IMR-90 (cell line): Measurements from ENCODE around the gene SSPN. TPM values are rescaled to one million over a fixed set of nuclear protein-coding genes. Genes with fewer than 3 reads are reported as not detected.

ENCODE experiments used
- ATAC-seq: fragments of 200-7000 bp; cut with Tn5 transposase; 2 replicates; pipeline ENCODE4 v1.9.1; 2020; ENCODE audit warnings: low read depth, mild to moderate bottlenecking, moderate library complexity
- BruUV-seq: library from RNA; stranded (reverse); fragments of 400-500 nt; replicated peaks from 2 replicates; lab custom pipeline; 2021; lab: Mats Ljungman, UMichigan
- CTCF ChIA-PET: fragments of 300-600 bp; formaldehyde crosslinking; extraction: SDS; loops from one replicate; lab custom pipeline; 2021; ENCODE audit warnings: antibody characterized with exemption; lab: Yijun Ruan, JAX
- POLR2A ChIA-PET: fragments of 300-600 bp; sonication (Branson Sonifier 250); formaldehyde crosslinking; loops from one replicate; lab custom pipeline; 2022; ENCODE audit warnings: antibody characterized with exemption; ENCODE audit not compliant: unreplicated experiment; lab: Charles Lee
- DNase-seq: peaks from one replicate; pipeline ENCODE4 v3.0.0; 2013
- H2AFZ ChIP-seq: replicated peaks from 2 replicates; pipeline ENCODE3; 2013; ENCODE audit warnings: low read length, mild to moderate bottlenecking; ENCODE audit not compliant: poor library complexity
- H2AK5ac ChIP-seq: 2 replicates; pipeline ENCODE4 v1.6.1; 2013; ENCODE audit warnings: low read depth, low read length, inconsistent platforms
- H2AK9ac ChIP-seq: replicated peaks from 2 replicates; pipeline ENCODE3; 2013; ENCODE audit warnings: mild to moderate bottlenecking, low read depth, low read length, moderate library complexity; ENCODE audit not compliant: poor library complexity
- H2BK120ac ChIP-seq: 2 replicates; pipeline ENCODE4 v1.6.1; 2013; ENCODE audit warnings: low read depth, low read length, inconsistent platforms
- H2BK15ac ChIP-seq: 3 replicates; pipeline ENCODE4 v1.6.1; 2013; ENCODE audit warnings: low read depth, low read length, inconsistent platforms
- H2BK20ac ChIP-seq: 2 replicates; pipeline ENCODE4 v1.6.1; 2013; ENCODE audit warnings: low read depth, mild to moderate bottlenecking, inconsistent platforms, low read length, moderate library complexity
- H2BK5ac ChIP-seq: 2 replicates; pipeline ENCODE4 v1.6.1; 2013; ENCODE audit warnings: mild to moderate bottlenecking, low read depth, low read length, inconsistent platforms; ENCODE audit not compliant: poor library complexity, severe bottlenecking
- H3K14ac ChIP-seq: replicated peaks from 2 replicates; pipeline ENCODE4 v1.6.1; 2013; ENCODE audit warnings: low read depth, low read length, inconsistent platforms
- H3K18ac ChIP-seq: 2 replicates; pipeline ENCODE4 v1.6.1; 2013; ENCODE audit warnings: low read depth, low read length, control low read depth
- H3K23ac ChIP-seq: 2 replicates; pipeline ENCODE4 v1.6.1; 2013; ENCODE audit warnings: low read depth, low read length, inconsistent platforms
- H3K27ac ChIP-seq: 2 replicates; pipeline ENCODE4 v1.5.1; 2013; ENCODE audit warnings: mild to moderate bottlenecking, control low read depth, low read length; ENCODE audit not compliant: insufficient read depth
- H3K27me3 ChIP-seq: 2 replicates; pipeline ENCODE4 v1.6.1; 2013; ENCODE audit warnings: low read length; ENCODE audit not compliant: control insufficient read depth, insufficient read depth
- H3K36me3 ChIP-seq: 2 replicates; pipeline ENCODE4 v1.6.1; 2013; ENCODE audit warnings: low read length, mixed read lengths; ENCODE audit not compliant: control insufficient read depth, insufficient read depth
- H3K4ac ChIP-seq: 2 replicates; pipeline ENCODE4 v1.6.1; 2013; ENCODE audit warnings: low read depth, low read length, inconsistent platforms
- H3K4me1 ChIP-seq: 2 replicates; pipeline ENCODE4 v1.6.1; 2013; ENCODE audit warnings: low read length, mixed read lengths; ENCODE audit not compliant: control insufficient read depth, insufficient read depth
- H3K4me2 ChIP-seq: 2 replicates; pipeline ENCODE4 v1.6.1; 2013; ENCODE audit warnings: low read depth, mild to moderate bottlenecking, control low read depth, low read length, moderate library complexity
- H3K4me3 ChIP-seq: 2 replicates; pipeline ENCODE4 v1.5.1; 2013; ENCODE audit warnings: low read depth, mild to moderate bottlenecking, control low read depth, low read length, moderate library complexity; ENCODE audit not compliant: insufficient read depth
- H3K56ac ChIP-seq: 2 replicates; pipeline ENCODE4 v1.6.1; 2013; ENCODE audit warnings: low read length, inconsistent platforms; ENCODE audit not compliant: insufficient read depth; ENCODE audit errors: extremely low read depth
- H3K79me1 ChIP-seq, 2 experiments: 2 replicates each; pipeline ENCODE4 v1.6.1; 2013; ENCODE audit warnings: low read length in 2 of 2, inconsistent platforms in 1 of 2, low read depth in 1 of 2
- H3K9ac ChIP-seq: 2 replicates; pipeline ENCODE4 v1.6.1; 2013; ENCODE audit warnings: low read depth, low read length, control low read depth
- H3K9me1 ChIP-seq: 2 replicates; pipeline ENCODE4 v1.6.1; 2013; ENCODE audit warnings: low read length, inconsistent platforms; ENCODE audit not compliant: insufficient read depth
- H3K9me3 ChIP-seq: 2 replicates; pipeline ENCODE4 v1.6.1; 2013; ENCODE audit warnings: low read length; ENCODE audit not compliant: control insufficient read depth, insufficient read depth
- H4K20me1 ChIP-seq: 2 replicates; pipeline ENCODE4 v1.6.1; 2013; ENCODE audit warnings: low read length, inconsistent platforms; ENCODE audit not compliant: insufficient read depth
- H4K5ac ChIP-seq: 2 replicates; pipeline ENCODE4 v1.6.1; 2013; ENCODE audit warnings: mild to moderate bottlenecking, low read depth, low read length, control low read depth
- H4K8ac ChIP-seq, 2 experiments: 2 replicates each; pipeline ENCODE4 v1.6.1; 2013; ENCODE audit warnings: low read depth in 2 of 2, low read length in 2 of 2, control low read depth in 1 of 2, inconsistent platforms in 1 of 2
- H4K91ac ChIP-seq: 2 replicates; pipeline ENCODE4 v1.6.1; 2013; ENCODE audit warnings: low read depth, low read length, inconsistent platforms; ENCODE audit not compliant: insufficient read depth
- CEBPB ChIP-seq: IDR thresholded peaks from 2 replicates; pipeline ENCODE4 v1.6.1; 2012; ENCODE audit warnings: low read depth, low read length, improper control_type of control experiment
- CHD1 ChIP-seq: IDR thresholded peaks from 2 replicates; pipeline ENCODE4 v1.6.1; 2012; ENCODE audit warnings: low read depth, low read length, improper control_type of control experiment
- ELK1 ChIP-seq: fragments of 150-350 bp; IDR thresholded peaks from 2 replicates; pipeline ENCODE4 v1.6.1; 2016; ENCODE audit warnings: low read depth, mild to moderate bottlenecking, low read length, moderate library complexity, borderline replicate concordance
- POLR2A ChIP-seq: IDR thresholded peaks from 2 replicates; pipeline ENCODE4 v1.6.1; 2012; ENCODE audit warnings: mild to moderate bottlenecking, low read depth, low read length
- RAD21 ChIP-seq: IDR thresholded peaks from 2 replicates; pipeline ENCODE4 v1.6.1; 2012; ENCODE audit warnings: low read length, improper control_type of control experiment
- RFX5 ChIP-seq: IDR thresholded peaks from 2 replicates; pipeline ENCODE4 v1.8.0; 2012; ENCODE audit warnings: low read depth, mild to moderate bottlenecking, low read length, moderate library complexity
- SMC3 ChIP-seq: fragments of 150-350 bp; IDR thresholded peaks from 2 replicates; pipeline ENCODE4 v1.6.1; 2016; ENCODE audit warnings: low read depth, mild to moderate bottlenecking, antibody characterized with exemption, low read length, moderate library complexity
- USF2 ChIP-seq: fragments of 150-350 bp; IDR thresholded peaks from 2 replicates; pipeline ENCODE4 v1.6.1; 2017; ENCODE audit warnings: mild to moderate bottlenecking, antibody characterized with exemption, low read length, low read depth
- WGBS, 2 experiments: methylation state at CpG; one replicate each; pipeline versions ENCODE4 v1.1.5 to v1.1.7; 2013; ENCODE audit warnings: missing lambda C conversion rate in 2 of 2; ENCODE audit not compliant: insufficient read length in 1 of 2; ENCODE audit errors: extremely low coverage in 2 of 2; 5-methylcytosine and 5-hydroxymethylcytosine counted together
- dilution Hi-C: fragments of 300-500 bp; cut with HindIII; formaldehyde crosslinking; loops from one replicate; pipeline ENCODE4 v1.14.3; 2018; ENCODE audit warnings: low sequenced_read_pairs; ENCODE audit not compliant: unreplicated experiment
- in situ Hi-C: fragments of 300-500 bp; cut with MboI; formaldehyde crosslinking; loops from 3 replicates; pipeline ENCODE4 v1.14.3; 2019; ENCODE audit warnings: low sequenced_read_pairs, inconsistent platforms, mixed read lengths
- intact Hi-C: fragments of 100-400 bp; cut with micrococcal nuclease; formaldehyde crosslinking; loops from 2 replicates; pipeline ENCODE4 v1.10.0; 2022
- polyA plus RNA-seq, 3 experiments: library from polyadenylated mRNA; depleted of rRNA; stranded (reverse); fragments of >200 nt; gene quantifications; 2 replicates each; pipeline ENCODE4 v1.2.3, GENCODE V29; 2012; ENCODE audit warnings: low replicate concordance in 1 of 3
- total RNA-seq: library from RNA; depleted of rRNA; stranded (reverse); fragments of >200 nt; gene quantifications from 2 replicates; pipeline ENCODE4 v1.2.3, GENCODE V29; 2012
- TF ChIP-seq, protein P1 (sequence below): conservative IDR thresholded peaks from 2 replicates; pipeline ENCODE4 v1.5.1; 2012; ENCODE audit warnings: mild to moderate bottlenecking, low read depth, low read length, improper control_type of control experiment

Gene SSPN
- total and polyA plus RNA-seq, 2 of the 4 experiments (the other 2 are of a cell fraction), result 3.5 to 5.6 TPM

- no peak overlapping the region for H3K23ac ChIP-seq
- no peak overlapping the region for H4K5ac ChIP-seq
- dilution Hi-C loops, result no loop called here
- TF ChIP-seq POLR2A, result no peak
- no peak for TF ChIP-seq ELK1
- no peak for TF ChIP-seq RAD21
- TF ChIP-seq, protein P1, sequence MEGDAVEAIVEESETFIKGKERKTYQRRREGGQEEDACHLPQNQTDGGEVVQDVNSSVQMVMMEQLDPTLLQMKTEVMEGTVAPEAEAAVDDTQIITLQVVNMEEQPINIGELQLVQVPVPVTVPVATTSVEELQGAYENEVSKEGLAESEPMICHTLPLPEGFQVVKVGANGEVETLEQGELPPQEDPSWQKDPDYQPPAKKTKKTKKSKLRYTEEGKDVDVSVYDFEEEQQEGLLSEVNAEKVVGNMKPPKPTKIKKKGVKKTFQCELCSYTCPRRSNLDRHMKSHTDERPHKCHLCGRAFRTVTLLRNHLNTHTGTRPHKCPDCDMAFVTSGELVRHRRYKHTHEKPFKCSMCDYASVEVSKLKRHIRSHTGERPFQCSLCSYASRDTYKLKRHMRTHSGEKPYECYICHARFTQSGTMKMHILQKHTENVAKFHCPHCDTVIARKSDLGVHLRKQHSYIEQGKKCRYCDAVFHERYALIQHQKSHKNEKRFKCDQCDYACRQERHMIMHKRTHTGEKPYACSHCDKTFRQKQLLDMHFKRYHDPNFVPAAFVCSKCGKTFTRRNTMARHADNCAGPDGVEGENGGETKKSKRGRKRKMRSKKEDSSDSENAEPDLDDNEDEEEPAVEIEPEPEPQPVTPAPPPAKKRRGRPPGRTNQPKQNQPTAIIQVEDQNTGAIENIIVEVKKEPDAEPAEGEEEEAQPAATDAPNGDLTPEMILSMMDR, result no peak
- TF ChIP-seq SMC3, result no peak
- no peak for TF ChIP-seq CHD1
- no peak for TF ChIP-seq CEBPB
- no peak for TF ChIP-seq RFX5
- no peak for TF ChIP-seq USF2
- no peaks in the 10 kb centered on the region for H4K20me1 ChIP-seq
- no peaks in the 10 kb centered on the region for H3K9me3 ChIP-seq
- H2AFZ ChIP-seq, result no peak overlapping the region
- no peak overlapping the region for H3K27ac ChIP-seq
- H3K4me3 ChIP-seq, result no peak overlapping the region
- H3K4ac ChIP-seq, result no peak overlapping the region
- H2BK20ac ChIP-seq, result no peak overlapping the region
- no peaks in the 10 kb centered on the region for H3K36me3 ChIP-seq
- H4K8ac ChIP-seq, result no peak overlapping the region
- H3K56ac ChIP-seq, result no peak overlapping the region
- CTCF ChIA-PET, result interaction anchor here (0.5 to 0.6 kb wide), 2 partner anchors 93 to 470 kb away, joined by 3 to 5 read pairs; no protein-coding TSS in a partner anchor
- no peak overlapping the region for H4K91ac ChIP-seq
- no TSS peak for BruUV-seq
- WGBS, 2 experiments, result no CpG with 5 or more reads among the region's 4 CpGs
- H2BK5ac ChIP-seq, result no peak overlapping the region
- DNase-seq (no peak), ATAC-seq (no peak)
- no peak overlapping the region for H2AK5ac ChIP-seq
- peaks cover 2% of the 10 kb centered on the region; the same call in 1 of the 2 replicates for H3K9me1 ChIP-seq
- H2BK15ac ChIP-seq, result no peak overlapping the region
- no peak overlapping the region; the same call in 1 of the 2 replicates for H3K4me2 ChIP-seq
- intact Hi-C loops, result no loop called here
- POLR2A ChIA-PET, result no interaction called here
- in situ Hi-C loops, result no loop called here
- H3K14ac ChIP-seq, result no peak overlapping the region
- no peak overlapping the region for H2BK120ac ChIP-seq
- H3K4me1 ChIP-seq, result peaks cover 4% of the 10 kb centered on the region
- no peak overlapping the region for H3K18ac ChIP-seq
- H3K79me1 ChIP-seq, result no peaks in the 10 kb centered on the region
- no peak overlapping the region for H3K9ac ChIP-seq
- no peak overlapping the region for H2AK9ac ChIP-seq
- peaks cover 12% of the 10 kb centered on the region for H3K27me3 ChIP-seq
Observed at GRCh38 chr12:26239852-26240815, 44.8 kb downstream of the SSPN start.
